Tibial nerve (tissue), 4 donors: ENCODE results near the gene PPP1R3G. TPM values are rescaled to one million over a fixed set of nuclear protein-coding genes. Genes with fewer than 3 reads are reported as not detected.

ENCODE experiments used
- DNase-seq, 2 donors: peaks; one replicate each; pipeline ENCODE4 v3.0.0-alpha.2; 2019; ENCODE audit warnings: low spot score in 2 of 2
- H3K27ac ChIP-seq, 4 donors: fragments of 200-600 bp; sonication (generic) in 3 of 4; one replicate each; pipeline ENCODE4 v1.5.1; 2017 to 2019; ENCODE audit warnings: mild to moderate bottlenecking in 1 of 4
- H3K27me3 ChIP-seq, 2 donors: fragments of 200-600 bp; sonication (generic) in 1 of 2; one replicate each; pipeline versions ENCODE4 v1.5.1 to v1.6.0; 2017 to 2019
- H3K36me3 ChIP-seq, 3 donors: fragments of 200-600 bp; sonication (generic); one replicate each; pipeline ENCODE4 v1.5.1; 2018 to 2019
- H3K4me1 ChIP-seq, 4 donors: fragments of 200-600 bp; sonication (generic) in 3 of 4; one replicate each; pipeline ENCODE4 v1.5.1; 2017 to 2019
- H3K4me3 ChIP-seq, 4 donors: fragments of 200-600 bp; sonication (generic) in 3 of 4; one replicate each; pipeline ENCODE4 v1.5.1; 2017 to 2019; ENCODE audit warnings: mild to moderate bottlenecking in 1 of 4, moderate library complexity in 1 of 4
- H3K9me3 ChIP-seq, 4 donors: fragments of 200-600 bp; sonication (generic) in 3 of 4; one replicate each; pipeline ENCODE4 v1.5.1; 2017 to 2019
- EP300 ChIP-seq, 2 donors: sonication (generic); formaldehyde crosslinking; IDR thresholded peaks; one replicate each; pipeline ENCODE4 v1.6.1; 2017; ENCODE audit warnings: antibody characterized with exemption in 2 of 2, mild to moderate bottlenecking in 1 of 2
- POLR2A ChIP-seq, 2 donors: fragments of 450-650 bp; IDR thresholded peaks; one replicate each; pipeline ENCODE4 v1.6.1; 2017; ENCODE audit warnings: antibody characterized with exemption in 2 of 2, mild to moderate bottlenecking in 2 of 2, moderate library complexity in 2 of 2
- WGBS, 2 donors: methylation state at CpG; one replicate each; pipeline ENCODE4 v1.1.5; 2018; 5-methylcytosine and 5-hydroxymethylcytosine counted together
- total RNA-seq, 4 donors: library from RNA; depleted of rRNA; stranded (reverse); fragments of >200 nt; gene quantifications; one replicate each; pipeline ENCODE4 v1.1.0, GENCODE V29; 2016
- TF ChIP-seq, protein P1 (sequence below), 5 experiments: fragments of 200-600 bp in 3 of 5; fragments of 450-650 bp in 2 of 5; sonication (generic) in 3 of 5; IDR thresholded peaks; one replicate each; pipeline ENCODE4 v1.5.1; 2016 to 2019; ENCODE audit warnings: antibody characterized with exemption in 5 of 5, mild to moderate bottlenecking in 3 of 5, moderate library complexity in 2 of 5

PPP1R3G gene
- total RNA-seq, 4 donors from 2014 or later, result 1.3 to 5.1 (median 2.1) TPM

DNA sequence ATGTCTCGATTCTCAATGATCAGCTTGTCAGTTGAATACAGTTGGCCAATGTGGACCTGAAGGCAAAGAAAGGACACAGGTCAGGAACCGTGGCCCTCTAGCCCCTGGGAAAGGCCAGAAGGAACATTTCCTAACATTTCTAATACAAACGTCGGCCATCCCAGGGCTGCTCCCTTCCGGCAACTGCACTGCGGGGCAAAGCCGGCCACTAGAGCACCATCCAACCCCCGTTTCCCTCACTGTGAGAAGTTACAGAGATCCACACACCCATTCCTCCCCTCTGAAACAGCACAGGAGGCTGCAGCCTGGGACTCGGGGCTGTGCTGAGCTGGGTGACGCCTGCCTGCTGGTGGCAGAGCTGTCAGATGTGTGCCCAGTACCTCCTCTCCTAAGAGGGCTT, 24.3 kb downstream of the PPP1R3G start:
- TF ChIP-seq POLR2A (IDR thresholded peaks at IDR 0.05) (no peak), EP300 (IDR thresholded peaks at IDR 0.05) (no peak)
- TF ChIP-seq, protein P1, sequence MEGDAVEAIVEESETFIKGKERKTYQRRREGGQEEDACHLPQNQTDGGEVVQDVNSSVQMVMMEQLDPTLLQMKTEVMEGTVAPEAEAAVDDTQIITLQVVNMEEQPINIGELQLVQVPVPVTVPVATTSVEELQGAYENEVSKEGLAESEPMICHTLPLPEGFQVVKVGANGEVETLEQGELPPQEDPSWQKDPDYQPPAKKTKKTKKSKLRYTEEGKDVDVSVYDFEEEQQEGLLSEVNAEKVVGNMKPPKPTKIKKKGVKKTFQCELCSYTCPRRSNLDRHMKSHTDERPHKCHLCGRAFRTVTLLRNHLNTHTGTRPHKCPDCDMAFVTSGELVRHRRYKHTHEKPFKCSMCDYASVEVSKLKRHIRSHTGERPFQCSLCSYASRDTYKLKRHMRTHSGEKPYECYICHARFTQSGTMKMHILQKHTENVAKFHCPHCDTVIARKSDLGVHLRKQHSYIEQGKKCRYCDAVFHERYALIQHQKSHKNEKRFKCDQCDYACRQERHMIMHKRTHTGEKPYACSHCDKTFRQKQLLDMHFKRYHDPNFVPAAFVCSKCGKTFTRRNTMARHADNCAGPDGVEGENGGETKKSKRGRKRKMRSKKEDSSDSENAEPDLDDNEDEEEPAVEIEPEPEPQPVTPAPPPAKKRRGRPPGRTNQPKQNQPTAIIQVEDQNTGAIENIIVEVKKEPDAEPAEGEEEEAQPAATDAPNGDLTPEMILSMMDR (IDR thresholded peaks at IDR 0.05), result no peak
- H3K9me3 ChIP-seq, result no peaks in the 10 kb centered on the region
- H3K4me1 ChIP-seq, result no peaks in the 10 kb centered on the region
- H3K27ac ChIP-seq, result no peak overlapping the region
- H3K27me3 ChIP-seq, result no peaks in the 10 kb centered on the region
- no peak for DNase-seq
- no peak overlapping the region for H3K4me3 ChIP-seq
- 85 to 89% methylated on average over 10 of the region's 10 CpGs for WGBS, 2 donors
- peaks cover 0 to 52% (median 0%) of the 10 kb centered on the region in 3 donors for H3K36me3 ChIP-seq

DNA sequence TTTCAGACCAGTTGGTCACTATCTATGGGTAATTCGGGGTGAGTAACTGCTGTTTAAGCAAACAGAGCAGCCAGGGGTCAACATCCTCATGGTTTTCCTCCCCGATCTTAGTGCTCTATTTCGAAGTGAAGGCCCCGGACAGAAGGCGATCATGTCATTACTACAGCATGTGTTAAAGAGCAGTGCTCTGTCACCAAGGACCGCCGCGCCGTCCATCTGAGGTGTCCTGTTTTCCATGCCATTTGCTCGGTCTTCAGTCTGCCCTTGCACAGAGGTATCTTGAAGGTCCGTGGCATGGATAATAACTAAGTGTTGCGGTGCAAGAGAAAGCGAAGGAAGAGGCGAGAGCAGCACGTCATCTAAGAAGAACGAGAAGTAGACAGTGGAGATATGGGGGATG, 25.1 kb downstream of the PPP1R3G start:
- 87 to 90% methylated on average over 16 of the region's 16 CpGs for WGBS, 2 donors
- no peak overlapping the region for H3K4me3 ChIP-seq
- H3K36me3 ChIP-seq, result peaks cover 0 to 52% (median 0%) of the 10 kb centered on the region in 3 donors
- no peaks in the 10 kb centered on the region for H3K4me1 ChIP-seq
- DNase-seq, result no peak
- TF ChIP-seq EP300 (IDR thresholded peaks at IDR 0.05) (no peak), POLR2A (IDR thresholded peaks at IDR 0.05) (no peak)
- TF ChIP-seq, protein P1 (IDR thresholded peaks at IDR 0.05), result no peak
- H3K27me3 ChIP-seq, result no peaks in the 10 kb centered on the region
- no peaks in the 10 kb centered on the region for H3K9me3 ChIP-seq
- H3K27ac ChIP-seq, result no peak overlapping the region

DNA sequence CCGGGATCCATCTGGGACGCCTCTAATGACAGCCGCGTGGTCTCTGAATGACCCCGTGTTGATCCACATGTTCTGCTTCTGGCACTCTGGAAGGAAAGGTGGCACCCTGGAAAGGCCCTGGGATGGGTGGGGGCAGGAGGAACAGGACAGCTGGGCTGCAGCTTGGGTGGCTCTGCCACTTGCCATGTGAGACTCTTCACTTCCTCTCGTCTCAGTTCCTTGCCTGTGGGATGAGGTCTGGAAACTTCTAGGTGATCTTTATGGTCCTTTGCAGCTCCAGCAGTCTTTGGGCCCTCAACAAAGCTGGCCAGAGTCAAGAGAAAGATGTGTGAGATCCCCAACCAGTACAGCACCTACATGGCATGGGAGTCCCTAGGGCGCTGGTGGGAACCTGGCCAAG, 26.5 kb downstream of the PPP1R3G start:
- no peak overlapping the region for H3K27ac ChIP-seq
- no peak overlapping the region for H3K4me3 ChIP-seq
- no peaks in the 10 kb centered on the region for H3K27me3 ChIP-seq
- no peaks in the 10 kb centered on the region for H3K9me3 ChIP-seq
- no peak for DNase-seq
- 92 to 97% methylated on average over 7 of the region's 7 CpGs for WGBS, 2 donors
- H3K4me1 ChIP-seq, result no peaks in the 10 kb centered on the region
- TF ChIP-seq POLR2A (IDR thresholded peaks at IDR 0.05), result no peak
- TF ChIP-seq EP300 (IDR thresholded peaks at IDR 0.05), result no peak
- peaks cover 0 to 48% (median 0%) of the 10 kb centered on the region in 3 donors for H3K36me3 ChIP-seq

DNA sequence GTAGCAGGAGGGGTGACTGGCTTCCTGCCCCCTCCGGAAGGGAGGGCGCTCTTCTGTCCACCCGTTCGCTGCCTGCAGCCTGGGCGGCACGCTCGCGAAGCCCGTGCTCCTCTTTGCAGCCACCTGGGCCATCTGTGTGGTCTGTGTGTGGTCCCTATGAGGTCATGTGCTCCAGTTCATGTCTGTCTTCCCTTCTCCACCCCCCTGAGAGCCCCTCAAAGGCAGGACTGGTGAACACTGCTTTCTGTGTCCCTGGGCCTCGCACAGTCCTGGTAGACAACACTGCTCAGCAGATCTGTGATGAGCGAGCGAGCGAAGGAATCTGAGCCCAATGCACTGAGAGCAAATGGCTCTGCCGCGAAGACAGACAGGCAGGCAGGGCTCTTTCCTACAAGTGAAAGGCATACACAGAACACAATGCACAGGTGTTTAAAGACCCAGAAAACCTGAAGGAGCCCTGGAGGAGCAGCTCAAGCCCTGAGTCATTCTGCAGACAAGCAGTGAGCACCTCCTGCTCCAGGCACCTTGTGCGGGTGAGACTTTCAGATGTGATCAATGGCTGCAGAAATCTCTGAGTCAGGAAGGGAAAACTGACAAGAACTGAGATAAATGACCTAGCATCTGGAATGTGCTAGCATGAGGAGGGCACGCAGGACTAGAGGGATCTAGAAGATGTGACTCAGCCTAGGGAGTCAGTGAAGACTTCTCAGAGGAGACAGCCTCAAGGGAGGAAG, 27.1 kb downstream of the PPP1R3G start:
- Histone ChIP-seq H3K4me3 (no peak overlapping the region), H3K36me3 (peaks cover 0 to 46% (median 0%) of the 10 kb centered on the region in 3 donors), H3K9me3 (no peaks in the 10 kb centered on the region), H3K27me3 (no peaks in the 10 kb centered on the region), H3K4me1 (no peaks in the 10 kb centered on the region), H3K27ac (no peak overlapping the region)
- no peak for DNase-seq
- 71 to 76% methylated on average over 17 of the region's 17 CpGs for WGBS, 2 donors
- TF ChIP-seq EP300 (IDR thresholded peaks at IDR 0.05), result no peak

DNA sequence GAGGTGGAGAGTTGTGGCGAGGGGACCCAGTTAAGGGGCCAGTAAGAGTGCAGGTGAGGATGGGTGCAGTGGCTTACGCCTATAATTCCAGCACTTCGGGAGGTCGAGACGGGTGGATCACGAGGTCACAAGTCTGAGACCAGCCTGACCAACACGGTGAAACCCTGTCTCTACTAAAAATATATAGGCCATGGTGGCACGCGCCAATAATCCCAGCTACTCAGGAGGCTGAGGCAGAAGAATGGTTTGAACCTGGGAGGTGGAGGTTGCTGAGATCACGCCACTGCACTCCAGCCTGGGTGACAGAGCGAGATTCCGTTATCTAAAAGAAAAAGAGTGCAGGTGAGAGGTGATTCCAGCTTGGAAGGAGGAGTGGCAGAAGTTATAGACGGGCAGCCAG, 28.0 kb downstream of the PPP1R3G start:
- Histone ChIP-seq H3K27ac (no peak overlapping the region), H3K9me3 (no peaks in the 10 kb centered on the region), H3K4me3 (no peak overlapping the region), H3K4me1 (no peaks in the 10 kb centered on the region), H3K36me3 (peaks cover 0 to 37% (median 0%) of the 10 kb centered on the region in 3 donors), H3K27me3 (no peaks in the 10 kb centered on the region)
- TF ChIP-seq, protein P1 (IDR thresholded peaks at IDR 0.05), result no peak
- TF ChIP-seq EP300 (IDR thresholded peaks at IDR 0.05) (no peak), POLR2A (IDR thresholded peaks at IDR 0.05) (no peak)
- 93 to 94% methylated on average over 13 of the region's 13 CpGs for WGBS, 2 donors
- DNase-seq, result no peak

DNA sequence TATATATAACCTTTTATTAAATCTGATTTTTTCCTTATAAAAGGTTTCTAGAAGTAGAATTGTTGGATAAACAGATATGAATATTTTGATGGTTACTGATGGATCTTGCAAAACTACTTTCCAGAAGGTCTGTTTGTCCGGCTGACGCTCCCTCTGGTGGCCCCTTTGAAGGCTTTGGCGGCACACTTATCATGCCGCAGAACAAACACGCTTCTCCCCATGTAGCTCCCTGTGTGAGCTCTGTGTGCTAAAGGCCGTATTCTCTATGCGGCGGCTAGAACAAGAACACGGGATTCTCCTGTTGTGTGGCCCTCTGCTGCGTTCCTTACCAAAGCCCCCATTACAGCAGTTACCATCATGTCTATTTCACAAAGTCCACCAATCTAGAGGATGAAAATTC, 30.0 kb downstream of the PPP1R3G start:
- TF ChIP-seq, protein P1 (IDR thresholded peaks at IDR 0.05), result no peak
- TF ChIP-seq EP300 (IDR thresholded peaks at IDR 0.05), result no peak
- no peak for TF ChIP-seq POLR2A (IDR thresholded peaks at IDR 0.05)
- Histone ChIP-seq H3K4me3 (no peak overlapping the region), H3K4me1 (no peaks in the 10 kb centered on the region), H3K27me3 (no peaks in the 10 kb centered on the region), H3K36me3 (peaks cover 0 to 24% (median 0%) of the 10 kb centered on the region in 3 donors), H3K9me3 (no peaks in the 10 kb centered on the region), H3K27ac (no peak overlapping the region)
- 87 to 89% methylated on average over 10 of the region's 10 CpGs for whole genome bisulfite sequencing, 2 donors
- DNase-seq, result peak in 1 of 2 donors; percentile 12
